Calu3 (cell line): ENCODE results near the gene ASB3. TPM values are rescaled to one million over a fixed set of nuclear protein-coding genes. Genes with fewer than 3 reads are reported as not detected.

Source experiments
- BruUV-seq: library from RNA; stranded (reverse); fragments of 400-500 nt; replicated peaks from 2 replicates; lab custom pipeline; 2021; lab: Mats Ljungman, UMichigan
- CTCF ChIA-PET: fragments of 300-600 bp; sonication (Branson Sonifier 250); formaldehyde crosslinking; loops from one replicate; lab custom pipeline; 2022; ENCODE audit warnings: antibody characterized with exemption; lab: Charles Lee
- DNase-seq: peaks from one replicate; pipeline ENCODE4 v3.0.0; 2022
- H3K27ac Mint-ChIP-seq: one replicate; pipeline ENCODE4 v1.8.0; 2022; ENCODE audit warnings: mixed read lengths; ENCODE audit not compliant: unreplicated experiment
- H3K27me3 Mint-ChIP-seq: one replicate; pipeline ENCODE4 v1.8.0; 2022; ENCODE audit warnings: mixed read lengths; ENCODE audit not compliant: unreplicated experiment
- H3K36me3 Mint-ChIP-seq: one replicate; pipeline ENCODE4 v1.8.0; 2022; ENCODE audit warnings: mild to moderate bottlenecking, moderate library complexity, mixed read lengths; ENCODE audit not compliant: insufficient read depth, unreplicated experiment
- H3K4me1 Mint-ChIP-seq: one replicate; pipeline ENCODE4 v1.8.0; 2022; ENCODE audit warnings: mild to moderate bottlenecking, low read depth, mixed read lengths; ENCODE audit not compliant: unreplicated experiment
- H3K4me3 Mint-ChIP-seq: one replicate; pipeline ENCODE4 v1.8.0; 2022; ENCODE audit warnings: mild to moderate bottlenecking, low read depth, moderate library complexity, mixed read lengths; ENCODE audit not compliant: unreplicated experiment
- H3K9me3 Mint-ChIP-seq: one replicate; pipeline ENCODE4 v1.8.0; 2022; ENCODE audit warnings: low read depth, mixed read lengths; ENCODE audit not compliant: unreplicated experiment
- CTCF ChIP-seq: fragments of 200-600 bp; IDR thresholded peaks from one replicate; pipeline ENCODE4 v1.8.0; 2022; ENCODE audit warnings: antibody characterized with exemption; ENCODE audit not compliant: unreplicated experiment
- intact Hi-C: fragments of 100-400 bp; cut with micrococcal nuclease; formaldehyde crosslinking; loops from one replicate; pipeline ENCODE4 v1.10.0; 2022; ENCODE audit not compliant: unreplicated experiment
- total RNA-seq: library from RNA; stranded (reverse); gene quantifications from 2 replicates; pipeline ENCODE4 v1.2.3, GENCODE V29; 2022

ASB3 gene
- total RNA-seq, 1 experiment from 2014 or later = 15.8 TPM

GRCh38 chr2:53756644-53757043 lies 30.1 kb downstream of the ASB3 start:
- BruUV-seq = no TSS peak
- Mint-ChIP-seq H3K27me3 (no peaks in the 10 kb centered on the region), H3K9me3 (no peaks in the 10 kb centered on the region), H3K27ac (no peak overlapping the region), H3K4me1 (no peaks in the 10 kb centered on the region), H3K36me3 (peaks cover 3% of the 10 kb centered on the region), H3K4me3 (no peak overlapping the region)
- intact Hi-C loops = no loop called here
- no peak for TF ChIP-seq CTCF
- CTCF ChIA-PET = no interaction called here
- no peak for DNase-seq

GRCh38 chr2:53755121-53755520 lies 31.6 kb downstream of the ASB3 start:
- BruUV-seq = no TSS peak
- H3K9me3 Mint-ChIP-seq = no peaks in the 10 kb centered on the region
- TF ChIP-seq CTCF = no peak
- DNase-seq = no peak
- H3K27ac Mint-ChIP-seq = no peak overlapping the region
- no peak overlapping the region for H3K4me3 Mint-ChIP-seq
- H3K27me3 Mint-ChIP-seq = no peaks in the 10 kb centered on the region
- CTCF ChIA-PET = no interaction called here
- H3K4me1 Mint-ChIP-seq = no peaks in the 10 kb centered on the region
- intact Hi-C loops = no loop called here
- H3K36me3 Mint-ChIP-seq = no peaks in the 10 kb centered on the region

GRCh38 chr2:53753041-53753440 lies 33.7 kb downstream of the ASB3 start:
- intact Hi-C loops = no loop called here
- Mint-ChIP-seq H3K36me3 (no peaks in the 10 kb centered on the region), H3K4me1 (no peaks in the 10 kb centered on the region), H3K27me3 (no peaks in the 10 kb centered on the region), H3K27ac (no peak overlapping the region), H3K4me3 (no peak overlapping the region), H3K9me3 (no peaks in the 10 kb centered on the region)
- no TSS peak for BruUV-seq
- CTCF ChIA-PET = no interaction called here
- DNase-seq = no peak
- no peak for TF ChIP-seq CTCF

- no peaks in the 10 kb centered on the region for H3K4me1 Mint-ChIP-seq
- no peaks in the 10 kb centered on the region for H3K27me3 Mint-ChIP-seq
- intact Hi-C loops = no loop called here
- DNase-seq = no peak
- no peaks in the 10 kb centered on the region for H3K9me3 Mint-ChIP-seq
- H3K4me3 Mint-ChIP-seq = no peak overlapping the region
- CTCF ChIA-PET = no interaction called here
- no peak for TF ChIP-seq CTCF
- H3K36me3 Mint-ChIP-seq = no peaks in the 10 kb centered on the region
- no peak overlapping the region for H3K27ac Mint-ChIP-seq
- no TSS peak for BruUV-seq
Measured at GRCh38 chr2:53752385-53752784, 34.4 kb downstream of the ASB3 start.
